Stimulated activated CD8-positive, alpha-beta memory T cell treated with anti-CD3 and anti-CD28 coated beads, Interleukin-4, amount 100 ng/mL, for 4 hours (primary cell): ENCODE measurements around the gene TM7SF2.

Experiments
- DNase-seq, 2 donors: peaks; one replicate each; pipeline ENCODE4 v3.0.0-alpha.2; 2020; ENCODE audit warnings: low read depth in 2 of 2, low spot score in 1 of 2

The TM7SF2 gene

GRCh38 chr11:65089621-65090020 is 22.1 kb upstream of the TM7SF2 start:
- DNase-seq: no peak

GRCh38 chr11:65090628-65091027 is 21.0 kb upstream of the TM7SF2 start:
- DNase-seq: no peak

GRCh38 chr11:65095427-65095826 is 16.2 kb upstream of the TM7SF2 start:
- DNase-seq: no peak

GRCh38 chr11:65095974-65096806 is 15.5 kb upstream of the TM7SF2 start, which contains the start of gene VPS51:
VPS51 (plus strand) TSS chr11:65096214; CDS start chr11:65096251, 37 bp downstream.
- peak; percentile 66 for DNase-seq

GRCh38 chr11:65096926-65097325 is 14.7 kb upstream of the TM7SF2 start:
- DNase-seq: no peak

GRCh38 chr11:65100674-65101350 is 10.9 kb upstream of the TM7SF2 start:
- no peak for DNase-seq

- DNase-seq: no peak
Observed at GRCh38 chr11:65102142-65103095, 9.3 kb upstream of the TM7SF2 start.

GRCh38 chr11:65103476-65103875 is 8.2 kb upstream of the TM7SF2 start:
- no peak for DNase-seq

GRCh38 chr11:65104628-65105027 is 7.0 kb upstream of the TM7SF2 start:
- DNase-seq: no peak

- DNase-seq: no peak
Observed at GRCh38 chr11:65107078-65107477, 4.6 kb upstream of the TM7SF2 start.

- DNase-seq: no peak
Observed at GRCh38 chr11:65107751-65108468, 3.8 kb upstream of the TM7SF2 start.

- DNase-seq: no peak
Observed at GRCh38 chr11:65108469-65109123, 3.1 kb upstream of the TM7SF2 start.

- no peak for DNase-seq
Observed at GRCh38 chr11:65109231-65110198, 2.2 kb upstream of the TM7SF2 start.

GRCh38 chr11:65110354-65110861 is 1.3 kb upstream of the TM7SF2 start:
- peak; percentile 81 to 100 for DNase-seq

GRCh38 chr11:65111159-65111743 is 421 bp upstream of the TM7SF2 start:
- DNase-seq: no peak

- peak; percentile 48 to 50 for DNase-seq
Observed at GRCh38 chr11:65112546-65113360, 1.1 kb downstream of the TM7SF2 start.

GRCh38 chr11:65113361-65113756 is 1.7 kb downstream of the TM7SF2 start:
- no peak for DNase-seq

GRCh38 chr11:65113839-65114238 is 2.2 kb downstream of the TM7SF2 start:
- no peak for DNase-seq
